Measurements from ENCODE around the gene GLT6D1.
"Not testable (repeated sequence)": the region's sequence is repeated elsewhere in the genome, so short reads cannot be mapped to it uniquely, and the experiment has no call there.

- TF ChIP-seq POLR2A, CTCF (IDR thresholded peaks at IDR 0.05): not testable (repeated sequence)
These were observed 33.4 kb upstream of the GLT6D1 start for GRCh38 chr9:135672786-135673185.
